CD4-positive, alpha-beta T cell treated with Interleukin-6 for 4 hours (primary cell): ENCODE data around the gene HEXIM1.
"Not testable (repeated sequence)": the region's sequence is repeated elsewhere in the genome, so short reads cannot be mapped to it uniquely, and the experiment has no call there.

Experiments
- DNase-seq: peaks from one replicate; pipeline ENCODE4 v3.0.0-alpha.2; 2020; ENCODE audit warnings: mixed read lengths

HEXIM1 gene

DNA sequence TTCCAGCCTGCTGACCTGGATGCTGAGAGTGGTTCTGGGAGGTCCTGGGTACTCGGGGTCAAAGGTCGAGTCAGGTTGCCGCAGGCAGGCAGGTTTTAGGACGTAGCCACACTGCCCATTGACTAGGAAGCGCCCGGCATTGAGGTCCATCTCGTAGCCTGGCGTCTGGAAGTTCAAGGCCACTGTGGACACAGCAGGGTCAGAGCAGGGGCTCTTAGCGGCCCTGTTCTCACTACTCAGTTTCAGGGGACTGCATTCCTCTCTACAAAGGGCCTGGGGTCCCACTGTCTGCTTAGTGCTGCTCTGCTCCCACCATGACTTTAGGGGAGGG lies 34.9 kb upstream of the HEXIM1 start:
- DNase-seq, result no peak

GRCh38 chr17:45114117-45114932 lies 34.0 kb upstream of the HEXIM1 start:
- no peak for DNase-seq

GRCh38 chr17:45115015-45115625 lies 33.2 kb upstream of the HEXIM1 start:
- no peak for DNase-seq

- no peak for DNase-seq
These were observed 32.4 kb upstream of the HEXIM1 start for GRCh38 chr17:45115871-45116270.

DNA sequence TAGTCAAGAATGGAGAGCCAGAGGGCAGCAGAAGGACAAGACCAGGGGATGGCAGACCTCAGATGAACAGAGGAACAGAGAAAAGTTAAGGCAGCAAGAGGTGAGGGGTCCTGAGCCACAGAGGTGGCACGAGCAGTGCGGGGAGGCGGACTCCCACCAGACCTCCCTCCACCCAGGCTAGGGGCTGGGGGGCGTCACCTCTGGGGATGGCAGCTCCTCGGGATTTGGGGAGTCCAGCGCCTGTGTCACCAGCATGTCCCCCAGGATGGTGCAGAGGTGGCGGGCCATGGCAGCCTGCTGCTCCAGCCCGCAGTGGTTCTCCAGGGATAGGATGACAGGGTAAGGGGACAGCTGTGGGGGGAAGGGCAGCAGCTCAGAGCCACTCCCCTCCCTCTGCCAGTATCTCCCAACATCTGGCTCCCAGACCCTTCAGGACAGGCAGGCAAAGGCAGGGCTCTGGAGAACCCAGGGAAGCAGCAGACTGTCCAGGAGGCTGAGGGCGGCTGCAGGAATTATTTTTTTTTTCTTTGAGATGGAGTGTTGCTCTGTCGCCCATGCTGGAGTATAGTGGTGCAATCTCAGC lies 31.8 kb upstream of the HEXIM1 start:
- no peak for DNase-seq

DNA sequence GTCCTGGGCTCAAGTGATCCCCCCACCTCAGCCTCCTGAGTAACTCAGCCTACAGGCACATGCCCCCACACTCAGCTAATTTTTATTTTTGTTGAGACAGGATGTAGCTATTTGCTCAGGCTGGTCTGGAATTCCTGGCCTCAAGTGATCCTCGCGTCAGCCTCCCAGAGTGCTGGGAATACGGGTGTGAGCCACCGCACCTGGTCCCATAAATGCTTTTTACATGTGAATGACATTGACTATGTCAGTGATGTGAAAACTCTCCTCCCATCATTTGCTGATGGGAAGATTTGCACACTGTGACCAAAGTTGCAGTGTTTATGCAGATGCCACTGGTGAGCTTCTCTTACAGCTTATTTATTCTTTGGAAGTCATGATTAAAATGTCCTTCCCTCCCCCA lies 30.9 kb upstream of the HEXIM1 start:
- no peak for DNase-seq

GRCh38 chr17:45117848-45118646 lies 30.2 kb upstream of the HEXIM1 start:
- no peak for DNase-seq

- no peak for DNase-seq
These were observed 29.6 kb upstream of the HEXIM1 start for GRCh38 chr17:45118691-45119090.

DNA sequence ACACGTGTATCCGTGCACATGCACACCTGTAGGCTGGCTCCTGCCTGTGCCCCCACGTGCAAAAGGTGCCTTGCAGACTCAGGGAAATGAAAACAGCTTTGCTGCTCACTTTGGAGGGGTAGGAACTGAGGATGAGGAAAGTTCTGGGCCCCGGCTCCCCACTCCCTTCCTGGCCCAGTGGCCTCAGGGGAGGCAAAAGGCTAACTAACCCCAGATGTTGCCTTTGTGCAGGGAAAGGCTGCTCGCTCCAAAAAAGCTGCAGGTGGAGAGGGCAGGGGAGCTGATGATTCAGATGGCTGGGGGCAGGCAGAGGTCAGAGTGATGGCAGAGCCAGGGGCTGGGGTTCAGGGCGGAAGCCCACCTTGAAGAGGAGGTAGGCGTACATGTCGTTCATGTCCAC lies 28.3 kb upstream of the HEXIM1 start:
- no peak for DNase-seq

- no peak for DNase-seq
These were observed 27.7 kb upstream of the HEXIM1 start for GRCh38 chr17:45120558-45120957.

GRCh38 chr17:45121055-45121454 lies 27.2 kb upstream of the HEXIM1 start:
- DNase-seq, result no peak

- no peak for DNase-seq
These were observed 25.1 kb upstream of the HEXIM1 start for GRCh38 chr17:45123076-45123770.

- DNase-seq, result peak; percentile 55
These were observed 24.1 kb upstream of the HEXIM1 start for GRCh38 chr17:45123930-45124796.

DNA sequence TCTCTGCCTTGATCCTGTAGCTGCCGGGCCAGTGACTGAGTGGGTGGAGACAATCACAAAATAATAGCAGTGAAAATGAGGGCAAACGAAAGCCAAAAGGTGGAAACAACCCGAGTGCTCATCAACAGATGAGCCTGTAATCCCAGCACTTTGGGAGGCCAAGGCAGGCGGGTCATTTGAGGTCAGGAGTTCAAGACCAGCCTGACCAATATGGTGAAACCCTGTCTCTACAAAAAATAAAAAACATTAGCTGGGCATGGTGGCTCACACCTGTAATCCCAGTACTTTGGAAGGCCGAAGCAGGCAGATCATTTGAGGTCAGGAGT lies 23.5 kb upstream of the HEXIM1 start:
- not testable (repeated sequence) for DNase-seq

- DNase-seq, result no peak
These were observed 22.8 kb upstream of the HEXIM1 start for GRCh38 chr17:45125509-45125908.

- DNase-seq, result no peak
These were observed 21.1 kb upstream of the HEXIM1 start for GRCh38 chr17:45127207-45127547.

DNA sequence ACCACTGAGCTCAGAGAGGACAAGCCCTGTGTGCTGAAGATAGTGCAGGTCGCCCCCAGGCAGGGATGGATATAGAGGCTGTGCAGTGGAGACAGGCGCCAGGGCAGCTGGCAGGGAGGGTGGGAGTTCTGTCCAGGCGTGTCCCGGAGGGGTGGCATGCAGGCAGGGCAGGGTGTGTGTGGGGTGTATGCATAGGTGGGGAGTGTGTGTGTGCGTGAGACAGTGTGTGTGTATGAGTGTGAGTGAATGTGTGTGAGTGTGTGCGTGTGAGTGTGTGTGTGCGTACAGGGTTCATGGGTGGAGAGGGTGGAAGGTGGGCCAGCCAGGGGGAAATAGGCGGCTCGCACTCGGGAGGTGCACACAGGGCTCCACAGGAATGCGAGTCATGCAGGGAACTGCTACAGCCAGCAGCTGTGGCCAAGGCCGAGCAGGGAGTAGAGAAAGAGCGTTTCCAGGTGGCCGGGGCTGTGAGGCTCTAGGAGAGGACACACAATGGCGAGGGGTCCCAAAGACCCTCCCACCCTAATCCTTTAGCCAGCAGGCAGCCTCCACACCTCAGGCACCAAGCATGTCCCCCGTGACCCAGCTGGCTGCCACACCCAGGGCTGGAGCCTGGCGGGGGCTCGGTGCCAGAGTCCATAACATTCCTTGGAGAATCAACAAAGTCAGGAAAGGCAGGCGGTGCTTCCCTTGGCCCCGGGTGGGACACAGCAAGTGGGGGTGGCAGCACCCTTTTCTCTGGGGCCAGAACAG lies 20.6 kb upstream of the HEXIM1 start:
- DNase-seq, result no peak

DNA sequence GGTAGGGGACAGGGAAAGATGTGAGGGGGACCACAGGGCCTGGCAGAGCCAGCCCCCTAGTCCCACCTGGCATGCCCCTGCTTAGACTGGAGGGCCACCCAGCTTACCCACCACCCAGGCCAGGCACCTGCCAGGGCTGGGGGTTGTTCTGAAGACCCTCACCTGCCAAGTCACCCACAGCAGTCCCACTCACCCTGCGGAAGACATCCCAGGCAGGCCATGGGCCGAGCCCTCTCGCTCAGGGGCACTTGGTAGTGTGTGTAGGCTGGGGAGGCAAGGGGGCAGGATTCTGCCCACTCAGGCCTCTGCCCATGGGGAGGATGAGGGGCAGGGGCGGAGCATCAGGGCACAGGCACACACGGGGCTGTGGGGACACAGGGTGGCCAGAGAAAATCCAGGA lies 19.9 kb upstream of the HEXIM1 start:
- no peak for DNase-seq

GRCh38 chr17:45128989-45129388 lies 19.3 kb upstream of the HEXIM1 start:
- no peak for DNase-seq

DNA sequence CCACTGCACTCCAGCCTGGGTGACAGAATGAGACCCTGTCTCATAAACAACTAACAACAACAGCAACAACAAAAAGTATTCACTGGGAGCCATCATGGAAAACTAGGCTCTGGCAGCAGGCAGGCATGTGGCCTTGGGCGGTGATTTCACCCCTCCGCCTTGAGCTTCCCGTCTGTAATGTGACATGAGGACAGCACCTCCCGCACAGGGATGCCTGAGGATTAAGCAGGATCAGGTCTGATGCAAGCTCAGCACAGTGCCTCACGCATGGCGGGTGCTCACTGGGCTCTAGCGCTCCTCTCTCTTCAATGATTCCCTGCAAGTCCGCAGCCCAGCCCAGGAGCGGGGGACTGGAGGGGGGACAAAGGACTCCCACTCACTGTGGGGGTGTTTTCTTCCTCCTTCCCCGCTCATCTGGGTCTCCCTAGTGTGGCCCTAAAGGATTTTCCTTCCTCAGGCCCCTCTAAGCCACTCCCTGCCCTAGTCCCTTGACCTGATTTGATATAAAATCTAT lies 18.8 kb upstream of the HEXIM1 start:
- DNase-seq, result no peak
